Astrocyte of the cerebellum (primary cell): Measurements from ENCODE around the gene HBB.
"Not testable (repeated sequence)": the region's sequence is repeated elsewhere in the genome, so short reads cannot be mapped to it uniquely, and the experiment has no call there.

Source experiments
- DNase-seq: peaks from one replicate; pipeline ENCODE4 v3.0.0-alpha.2; 2011; ENCODE audit warnings: low read depth
- H3K4me3 ChIP-seq: 2 replicates; pipeline ENCODE4 v1.5.1; 2011; ENCODE audit warnings: mild to moderate bottlenecking, low read depth, low read length, moderate library complexity
- in situ Hi-C: cut with HindIII; loops from 2 replicates; pipeline ENCODE4 v1.10.0; 2017; ENCODE audit warnings: low sequenced_read_pairs
- TF ChIP-seq, protein P1 (sequence below): IDR thresholded peaks from 2 replicates; pipeline ENCODE4 v1.5.1; 2012; ENCODE audit warnings: low read length, low read depth, moderate library complexity, mild to moderate bottlenecking; ENCODE audit errors: missing control alignments

The HBB gene

DNA sequence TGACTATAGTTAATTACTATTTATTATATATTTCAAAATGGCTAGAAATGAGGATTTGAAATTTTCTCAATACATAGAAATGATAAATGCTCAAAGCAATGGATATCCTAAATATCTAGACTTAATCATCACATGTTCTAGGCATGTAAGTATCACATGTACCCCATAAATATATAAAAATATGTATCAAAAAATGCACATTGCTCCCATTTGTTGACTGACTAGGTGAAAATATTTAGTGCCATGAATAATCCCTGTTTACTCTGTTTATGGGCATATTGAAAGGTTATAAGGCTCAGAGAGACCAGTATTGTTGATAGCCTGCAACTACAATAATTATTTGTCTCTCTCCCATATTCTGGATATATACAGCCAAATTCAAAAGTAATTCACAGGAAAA lies 39.7 kb upstream of the HBB start:
- in situ Hi-C loops: no loop called here
- H3K4me3 ChIP-seq: no peak overlapping the region
- TF ChIP-seq, protein P1, sequence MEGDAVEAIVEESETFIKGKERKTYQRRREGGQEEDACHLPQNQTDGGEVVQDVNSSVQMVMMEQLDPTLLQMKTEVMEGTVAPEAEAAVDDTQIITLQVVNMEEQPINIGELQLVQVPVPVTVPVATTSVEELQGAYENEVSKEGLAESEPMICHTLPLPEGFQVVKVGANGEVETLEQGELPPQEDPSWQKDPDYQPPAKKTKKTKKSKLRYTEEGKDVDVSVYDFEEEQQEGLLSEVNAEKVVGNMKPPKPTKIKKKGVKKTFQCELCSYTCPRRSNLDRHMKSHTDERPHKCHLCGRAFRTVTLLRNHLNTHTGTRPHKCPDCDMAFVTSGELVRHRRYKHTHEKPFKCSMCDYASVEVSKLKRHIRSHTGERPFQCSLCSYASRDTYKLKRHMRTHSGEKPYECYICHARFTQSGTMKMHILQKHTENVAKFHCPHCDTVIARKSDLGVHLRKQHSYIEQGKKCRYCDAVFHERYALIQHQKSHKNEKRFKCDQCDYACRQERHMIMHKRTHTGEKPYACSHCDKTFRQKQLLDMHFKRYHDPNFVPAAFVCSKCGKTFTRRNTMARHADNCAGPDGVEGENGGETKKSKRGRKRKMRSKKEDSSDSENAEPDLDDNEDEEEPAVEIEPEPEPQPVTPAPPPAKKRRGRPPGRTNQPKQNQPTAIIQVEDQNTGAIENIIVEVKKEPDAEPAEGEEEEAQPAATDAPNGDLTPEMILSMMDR: no peak
- DNase-seq: no peak

DNA sequence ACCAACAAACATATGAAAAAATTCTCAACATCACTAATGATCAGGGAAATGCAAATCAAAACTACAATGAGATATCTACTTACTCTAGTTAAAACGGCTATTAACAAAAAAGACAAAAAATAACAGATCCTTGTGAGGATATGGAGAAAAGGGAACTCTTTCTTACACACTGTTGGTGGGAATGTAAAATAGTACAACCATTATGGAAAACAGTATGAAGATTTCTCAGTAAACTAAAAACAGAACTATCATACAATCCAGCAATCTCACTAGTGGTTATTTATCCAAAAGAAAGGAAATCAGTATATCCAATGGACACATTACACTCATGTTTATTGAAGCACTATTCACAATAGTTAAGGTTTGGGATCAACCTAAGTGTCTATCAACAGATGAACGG lies 39.0 kb upstream of the HBB start:
- no peak overlapping the region for H3K4me3 ChIP-seq
- DNase-seq: no peak
- in situ Hi-C loops: no loop called here
- TF ChIP-seq, protein P1: no peak

DNA sequence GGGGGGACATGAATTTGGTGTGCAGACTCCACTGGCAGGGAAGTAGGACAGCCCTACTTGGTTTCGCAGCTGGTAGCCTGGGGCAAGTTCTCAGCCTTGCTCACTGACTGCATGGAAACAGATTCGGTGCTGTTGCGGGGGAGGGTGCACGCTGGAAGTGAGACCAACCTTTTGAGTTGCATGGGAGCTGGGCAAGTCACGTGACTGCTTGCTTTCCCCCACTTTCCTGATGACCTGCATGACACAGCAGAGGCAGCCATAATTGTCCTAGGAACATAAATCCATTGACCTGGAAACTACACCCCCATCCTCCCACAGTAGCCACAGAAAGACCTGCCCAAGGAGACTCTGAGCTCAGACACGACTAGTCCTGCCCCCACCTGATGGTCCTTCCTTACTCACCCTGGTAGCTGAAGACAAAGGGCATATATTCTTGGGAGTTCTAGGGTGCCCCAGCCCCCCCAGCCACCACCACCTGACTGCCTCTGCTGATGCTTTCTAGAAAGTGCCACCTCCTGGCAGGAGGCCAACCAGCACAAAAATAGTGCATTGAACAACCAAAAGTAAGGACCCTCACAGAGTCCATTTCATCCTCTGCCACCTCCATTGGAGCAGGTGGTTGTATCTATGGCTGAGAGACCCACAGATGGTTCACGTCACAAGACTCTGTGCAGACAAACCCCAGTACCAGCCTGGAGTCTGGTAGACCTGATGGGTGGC lies 31.8 kb upstream of the HBB start:
- in situ Hi-C loops: no loop called here
- H3K4me3 ChIP-seq: no peak overlapping the region
- TF ChIP-seq, protein P1: no peak
- no peak for DNase-seq

DNA sequence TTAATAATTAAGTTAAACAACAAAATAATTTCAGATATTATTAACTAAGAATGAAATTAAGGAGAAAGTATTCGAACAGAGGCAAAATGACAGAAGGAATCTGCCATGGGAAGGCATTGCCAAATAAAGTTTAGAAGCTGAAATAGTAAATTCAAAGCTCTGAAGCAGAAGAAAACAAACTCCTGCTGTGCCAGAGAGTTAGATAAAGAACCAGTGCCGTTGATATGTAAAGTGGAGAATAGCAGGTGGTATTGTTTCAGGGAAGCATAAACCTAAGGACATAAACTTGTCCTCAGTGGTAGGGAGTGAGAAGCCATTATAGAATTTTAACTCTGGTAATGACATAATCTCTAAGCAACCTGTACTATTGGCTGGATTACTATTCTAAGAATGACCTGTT lies 30.4 kb upstream of the HBB start:
- no peak overlapping the region for H3K4me3 ChIP-seq
- TF ChIP-seq, protein P1: no peak
- DNase-seq: no peak
- in situ Hi-C loops: no loop called here

DNA sequence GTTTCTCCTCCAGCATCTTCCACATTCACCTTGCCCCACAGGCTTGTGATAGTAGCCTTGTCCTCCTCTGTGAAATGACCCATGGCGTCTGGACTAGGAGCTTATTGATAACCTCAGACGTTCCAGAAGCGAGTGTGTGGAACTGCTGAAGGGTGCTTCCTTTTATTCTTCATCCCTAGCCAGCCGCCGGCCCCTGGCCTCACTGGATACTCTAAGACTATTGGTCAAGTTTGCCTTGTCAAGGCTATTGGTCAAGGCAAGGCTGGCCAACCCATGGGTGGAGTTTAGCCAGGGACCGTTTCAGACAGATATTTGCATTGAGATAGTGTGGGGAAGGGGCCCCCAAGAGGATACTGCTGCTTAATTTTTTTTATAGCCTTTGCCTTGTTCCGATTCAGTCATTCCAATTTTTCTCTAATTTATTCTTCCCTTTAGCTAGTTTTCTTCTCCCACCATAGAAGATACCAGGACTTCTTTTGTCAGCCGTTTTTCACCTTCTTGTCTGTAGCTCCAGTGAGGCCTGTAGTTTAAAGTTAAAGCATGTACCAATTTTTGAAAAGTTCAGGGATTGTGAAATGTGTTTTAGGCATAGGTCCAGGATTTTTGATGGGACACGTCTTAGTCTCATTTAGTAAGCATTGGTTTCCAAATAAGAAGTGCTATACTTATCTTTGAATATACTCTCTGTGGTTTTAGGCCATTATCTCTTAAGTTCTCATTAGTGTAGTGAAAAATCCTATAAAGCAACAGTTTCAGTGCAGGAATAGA lies 28.0 kb upstream of the HBB start, which contains the start of gene HBG2:
Gene HBG2, minus strand, starts transcription at position 136 of the 768 bp plus-strand sequence. Its CDS starts 53 bp downstream, at position 83.
- DNase-seq, H3K4me3 ChIP-seq, in situ Hi-C loops: not testable (repeated sequence)

DNA sequence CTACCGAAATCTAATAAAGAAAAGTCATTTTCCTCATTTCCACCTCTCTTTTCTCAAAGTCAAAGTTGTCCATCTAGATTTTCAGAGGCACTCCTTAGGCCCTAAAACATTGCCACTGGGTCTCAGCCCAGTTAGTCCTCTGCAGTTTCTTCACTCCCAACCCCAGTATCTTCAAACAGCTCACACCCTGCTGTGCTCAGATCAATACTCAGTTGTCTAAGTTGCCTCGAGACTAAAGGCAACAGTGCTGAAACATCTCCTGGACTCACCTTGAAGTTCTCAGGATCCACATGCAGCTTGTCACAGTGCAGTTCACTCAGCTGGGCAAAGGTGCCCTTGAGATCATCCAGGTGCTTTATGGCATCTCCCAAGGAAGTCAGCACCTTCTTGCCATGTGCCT lies 27.2 kb upstream of the HBB start:
- H3K4me3 ChIP-seq, DNase-seq: not testable (repeated sequence)

DNA sequence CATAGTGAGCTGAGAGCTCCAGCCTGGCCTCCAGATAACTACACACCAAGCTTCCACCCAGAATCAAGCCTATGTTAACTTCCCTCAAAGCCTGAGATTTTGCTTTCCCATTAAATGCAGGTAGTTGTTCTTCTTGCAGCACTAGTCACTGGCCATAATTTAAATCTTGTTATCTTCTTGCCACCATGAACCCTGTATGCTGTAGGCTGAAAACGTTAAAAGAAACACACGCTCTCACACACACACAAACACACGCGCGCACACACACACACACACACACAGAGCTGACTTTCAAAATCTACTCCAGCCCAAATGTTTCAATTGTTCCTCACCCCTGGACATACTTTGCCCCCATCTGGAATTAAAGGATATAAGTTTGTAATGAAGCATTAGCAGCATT lies 26.6 kb upstream of the HBB start:
- H3K4me3 ChIP-seq, DNase-seq, in situ Hi-C loops: not testable (repeated sequence)

More for the DNA sequence above, 27.2 kb upstream of the HBB start:
- in situ Hi-C loops: not testable (repeated sequence)

DNA sequence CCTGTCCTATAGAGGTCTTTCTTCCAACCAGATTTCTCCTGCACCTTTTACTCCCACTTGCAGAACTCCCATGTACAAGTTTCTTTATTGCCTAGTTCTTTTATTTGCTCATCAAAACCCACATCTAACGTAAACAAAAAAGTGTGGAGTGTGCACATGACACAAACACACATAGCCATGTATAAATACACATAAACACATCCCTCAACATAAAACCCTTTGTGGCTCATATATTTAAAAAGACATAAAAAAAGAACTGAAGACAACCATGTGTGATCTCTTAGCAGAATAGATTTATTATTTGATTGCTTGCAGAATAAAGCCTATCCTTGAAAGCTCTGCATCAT lies 26.0 kb upstream of the HBB start:
- in situ Hi-C loops: no loop called here
- TF ChIP-seq, protein P1: no peak
- DNase-seq: no peak

More for the DNA sequence above, 26.0 kb upstream of the HBB start:
- H3K4me3 ChIP-seq: no peak overlapping the region
